ENCODE results near the gene TIGD1.

DNA sequence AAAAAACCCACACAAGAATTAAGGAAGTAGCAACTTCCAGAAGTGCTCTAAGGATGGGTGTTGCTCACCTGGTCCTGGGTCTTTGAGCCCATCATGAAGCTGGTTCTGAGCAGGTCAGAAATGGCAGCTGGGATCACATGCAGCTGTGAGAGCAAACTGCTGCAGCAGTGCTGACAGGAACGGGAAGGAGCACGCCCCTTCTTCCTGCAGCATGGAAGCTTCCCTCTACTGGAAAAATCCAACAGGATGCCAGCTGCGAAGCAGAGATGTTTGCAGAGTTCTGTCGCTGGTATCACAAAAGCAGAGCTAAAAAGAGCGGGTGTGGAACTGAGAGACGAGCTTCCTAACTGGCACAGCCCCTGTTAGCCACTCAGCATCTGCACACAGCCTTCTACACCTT is 33.9 kb upstream of the TIGD1 start:
- TF ChIP-seq, protein P1, sequence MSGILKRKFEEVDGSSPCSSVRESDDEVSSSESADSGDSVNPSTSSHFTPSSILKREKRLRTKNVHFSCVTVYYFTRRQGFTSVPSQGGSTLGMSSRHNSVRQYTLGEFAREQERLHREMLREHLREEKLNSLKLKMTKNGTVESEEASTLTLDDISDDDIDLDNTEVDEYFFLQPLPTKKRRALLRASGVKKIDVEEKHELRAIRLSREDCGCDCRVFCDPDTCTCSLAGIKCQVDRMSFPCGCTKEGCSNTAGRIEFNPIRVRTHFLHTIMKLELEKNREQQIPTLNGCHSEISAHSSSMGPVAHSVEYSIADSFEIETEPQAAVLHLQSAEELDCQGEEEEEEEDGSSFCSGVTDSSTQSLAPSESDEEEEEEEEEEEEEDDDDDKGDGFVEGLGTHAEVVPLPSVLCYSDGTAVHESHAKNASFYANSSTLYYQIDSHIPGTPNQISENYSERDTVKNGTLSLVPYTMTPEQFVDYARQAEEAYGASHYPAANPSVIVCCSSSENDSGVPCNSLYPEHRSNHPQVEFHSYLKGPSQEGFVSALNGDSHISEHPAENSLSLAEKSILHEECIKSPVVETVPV (CRISPR knock-in tag; IDR thresholded peaks at IDR 0.05): no peak
- TF ChIP-seq BACH2 (CRISPR knock-in tag; IDR thresholded peaks at IDR 0.05; ENCODE audit: borderline replicate concordance): no peak
- TF ChIP-seq PPARA (CRISPR knock-in tag; IDR thresholded peaks at IDR 0.05; ENCODE audit: borderline replicate concordance): no peak
- TF ChIP-seq TSHZ2 (CRISPR knock-in tag; IDR thresholded peaks at IDR 0.05): no peak
- TF ChIP-seq OSR1 (CRISPR knock-in tag; IDR thresholded peaks at IDR 0.05): no peak
- no peak for TF ChIP-seq ZNF70 (CRISPR knock-in tag; IDR thresholded peaks at IDR 0.05)
- no peak for TF ChIP-seq TOX (CRISPR knock-in tag; IDR thresholded peaks at IDR 0.05; ENCODE audit: borderline replicate concordance)
- no peak for TF ChIP-seq PATZ1 (CRISPR knock-in tag; IDR thresholded peaks at IDR 0.05; ENCODE audit: borderline replicate concordance)
- no peak for TF ChIP-seq CREB5 (CRISPR knock-in tag; IDR thresholded peaks at IDR 0.05; ENCODE audit: low read depth)
- no peak for TF ChIP-seq ZFP3 (CRISPR knock-in tag; IDR thresholded peaks at IDR 0.05)
- no peak for TF ChIP-seq ISL1 (CRISPR knock-in tag; IDR thresholded peaks at IDR 0.05)

Measured in SK-N-SH treated with all-trans-retinoic acid at 6 μM for 48 hours (cell line).